COLO668 (cell line): ENCODE measurements around the gene CTXND1.

ENCODE experiments used
- DNase-seq: peaks from one replicate; lab custom pipeline; 2025; ENCODE audit not compliant: unreplicated experiment; lab: John Stamatoyannopoulos, UW

Gene CTXND1

DNA sequence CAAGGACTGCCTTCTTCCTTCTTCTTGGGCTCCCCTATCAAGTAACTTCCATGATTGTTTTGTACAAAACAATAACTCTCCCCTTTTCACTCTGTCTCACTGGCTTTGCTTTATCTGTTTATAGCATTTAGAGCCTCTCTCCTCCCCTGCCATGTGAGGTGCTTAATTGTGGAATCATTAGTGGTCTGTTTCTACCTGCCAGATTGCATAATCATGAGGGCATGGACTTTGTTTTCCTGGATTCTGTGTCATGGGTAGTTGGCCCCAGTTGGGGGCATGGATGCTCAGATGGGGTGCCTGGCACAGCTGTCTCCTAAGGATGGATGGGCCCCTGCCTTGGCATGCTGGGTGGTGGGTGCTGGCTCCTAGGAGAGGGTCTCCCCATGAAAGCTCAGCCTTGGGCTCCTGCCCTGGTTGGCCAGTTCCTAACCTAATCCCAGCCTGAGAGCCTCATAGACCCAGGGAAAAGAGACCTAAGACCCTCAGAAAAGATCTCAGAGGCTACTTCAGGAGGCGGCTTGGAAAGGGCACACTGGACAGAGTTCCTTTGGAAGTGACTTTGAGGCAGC, 8.0 kb upstream of the CTXND1 start:
- DNase-seq: no peak

DNA sequence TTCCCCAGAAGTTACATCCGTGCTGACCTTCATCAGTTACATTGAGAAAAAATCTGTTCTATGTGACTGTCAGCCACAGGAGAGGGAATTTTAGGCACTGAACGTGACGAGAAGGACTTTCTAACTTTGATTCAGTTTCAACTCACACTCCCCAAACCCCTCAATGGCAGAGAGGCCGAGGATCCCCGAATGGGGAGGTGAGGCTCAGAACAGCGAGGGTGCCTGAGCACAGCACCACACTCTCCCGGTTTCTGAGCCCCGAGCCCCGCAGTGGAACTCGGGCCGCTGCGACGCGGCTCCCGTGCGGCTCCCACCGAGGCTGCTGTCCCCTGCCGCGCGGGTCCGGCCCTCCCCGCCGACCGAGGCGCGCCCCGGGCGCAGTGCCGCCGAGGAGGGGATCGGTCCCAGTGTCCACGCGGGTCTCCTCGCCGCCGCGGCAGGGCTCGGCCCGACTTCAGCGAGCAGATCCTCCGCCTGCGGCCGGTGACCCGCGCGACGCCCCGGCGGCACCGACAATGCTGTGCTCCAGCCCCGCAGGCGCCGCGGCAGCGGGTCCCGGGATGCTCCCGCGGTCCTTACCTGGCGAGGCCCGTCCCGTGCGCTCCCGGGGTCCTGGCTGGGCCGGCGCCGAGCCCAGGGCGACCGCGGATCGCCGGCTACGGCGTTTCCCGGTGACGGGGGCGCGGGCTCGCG, 439 bp downstream of the CTXND1 start:
- peak; percentile 22 for DNase-seq

DNA sequence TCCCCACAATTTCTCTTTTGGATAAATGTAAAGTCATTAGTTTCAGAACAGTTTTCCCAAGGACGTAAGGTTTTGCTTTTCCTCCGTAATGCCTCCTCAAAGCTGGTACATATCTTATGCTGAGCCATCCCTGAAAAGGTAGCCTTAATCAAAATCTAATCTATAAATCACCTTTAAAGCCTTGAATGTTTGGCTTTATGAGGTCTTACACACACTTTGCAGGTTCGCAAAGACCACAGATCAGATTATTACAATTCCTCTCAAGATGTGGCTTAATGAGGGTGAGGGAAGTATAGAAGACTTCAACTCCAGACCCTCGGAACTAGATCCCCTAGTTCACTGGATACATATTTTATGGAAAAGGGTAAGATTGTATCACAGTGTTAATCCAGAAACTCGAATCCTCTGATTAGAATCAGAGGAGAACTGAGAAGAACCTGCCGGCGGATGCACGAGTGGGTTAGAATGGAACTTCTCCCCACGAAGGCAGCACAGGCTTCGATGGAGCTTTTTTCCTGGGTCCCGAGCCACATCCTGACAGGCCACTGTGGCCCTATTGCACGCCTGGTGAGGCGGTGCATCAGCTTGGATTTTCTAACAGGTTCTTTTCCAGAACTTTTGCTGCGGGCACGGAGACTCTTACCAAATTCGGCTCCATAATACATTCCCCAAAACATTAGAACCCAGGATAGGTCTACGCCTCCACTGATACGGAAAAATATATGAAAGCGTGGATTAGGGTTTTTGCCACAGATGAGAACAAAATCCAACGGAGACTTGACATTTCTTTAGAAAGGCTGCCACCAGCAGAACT, 1.2 kb downstream of the CTXND1 start:
- no peak for DNase-seq

DNA sequence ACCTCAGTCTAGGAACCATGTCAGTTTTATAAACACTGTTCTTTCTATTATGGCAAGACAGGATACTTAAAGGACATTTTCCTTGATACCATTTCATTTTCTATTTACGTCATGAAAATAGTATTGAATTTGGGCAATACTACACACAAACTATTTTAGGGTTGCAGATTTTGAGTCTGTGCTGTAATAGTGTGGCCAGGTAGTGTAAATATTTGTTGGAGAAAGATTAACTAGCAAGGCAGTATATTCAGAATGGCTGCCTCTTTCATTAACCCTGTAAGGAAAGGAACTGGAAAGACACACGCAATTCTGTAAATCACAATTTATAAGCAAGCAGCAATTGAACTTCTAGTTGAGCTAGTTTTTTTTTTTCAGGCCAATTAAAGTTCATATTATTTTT, 2.0 kb downstream of the CTXND1 start:
- no peak for DNase-seq

DNA sequence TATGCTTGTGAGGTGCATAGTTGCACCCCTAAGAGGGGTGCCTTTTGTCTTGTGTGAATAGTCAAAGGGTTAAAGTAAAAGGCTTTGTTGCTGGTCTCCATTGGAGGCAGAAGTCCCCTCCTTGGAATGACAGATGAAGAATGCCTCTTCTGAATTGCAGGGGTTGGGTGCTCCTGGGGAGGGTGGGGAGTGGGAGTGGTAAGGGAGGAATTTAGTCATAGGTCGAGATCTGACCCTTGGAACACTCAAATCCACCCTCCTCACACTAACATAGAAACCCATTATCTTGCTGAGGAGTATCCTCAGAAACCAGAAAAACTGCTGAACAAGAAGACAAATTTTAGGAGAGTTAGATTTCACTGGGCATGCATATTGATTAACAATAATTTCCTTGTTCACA, 4.7 kb downstream of the CTXND1 start:
- DNase-seq: no peak

DNA sequence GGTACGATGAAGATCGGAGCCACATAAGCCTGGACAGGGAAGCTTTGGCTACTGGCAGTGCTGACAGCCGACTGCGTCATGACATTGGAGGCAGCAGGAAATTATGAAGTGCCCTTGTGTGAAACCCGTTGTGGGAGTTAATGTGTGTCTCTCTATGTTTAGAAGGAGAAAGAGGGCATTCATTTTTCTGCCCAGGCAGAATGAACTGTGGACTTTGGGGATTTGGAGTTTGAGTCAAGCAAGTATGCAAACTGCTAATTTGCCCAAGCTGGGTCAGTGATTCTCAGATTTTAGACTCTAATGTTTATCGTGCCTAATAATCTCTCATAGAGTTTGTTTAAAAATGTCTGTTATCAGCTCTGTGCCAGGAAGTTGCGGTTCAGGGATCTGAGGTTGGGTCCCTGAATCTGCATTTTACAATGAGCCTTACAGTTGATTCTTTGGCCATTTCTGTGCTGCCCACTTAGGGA, 5.6 kb downstream of the CTXND1 start:
- no peak for DNase-seq

DNA sequence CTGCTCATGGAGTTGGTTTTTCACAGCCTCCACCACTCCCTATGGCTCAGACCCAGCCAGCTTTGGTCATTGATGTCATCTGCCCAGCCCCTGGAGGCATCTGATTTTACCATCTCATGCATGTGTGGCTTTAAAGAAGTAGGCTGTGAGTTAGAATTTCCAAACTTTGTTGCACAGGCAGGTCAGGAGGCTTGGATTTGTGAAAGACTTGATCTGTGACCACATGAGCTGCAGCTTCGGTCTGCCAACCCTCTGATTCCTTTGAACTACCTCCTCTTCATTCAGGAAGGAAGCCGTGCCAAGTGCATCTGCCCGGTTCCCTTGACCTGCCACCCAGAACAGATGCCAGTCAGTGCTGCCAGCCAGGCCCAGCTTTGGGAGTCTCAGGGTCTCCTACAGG, 9.2 kb downstream of the CTXND1 start:
- no peak for DNase-seq

DNA sequence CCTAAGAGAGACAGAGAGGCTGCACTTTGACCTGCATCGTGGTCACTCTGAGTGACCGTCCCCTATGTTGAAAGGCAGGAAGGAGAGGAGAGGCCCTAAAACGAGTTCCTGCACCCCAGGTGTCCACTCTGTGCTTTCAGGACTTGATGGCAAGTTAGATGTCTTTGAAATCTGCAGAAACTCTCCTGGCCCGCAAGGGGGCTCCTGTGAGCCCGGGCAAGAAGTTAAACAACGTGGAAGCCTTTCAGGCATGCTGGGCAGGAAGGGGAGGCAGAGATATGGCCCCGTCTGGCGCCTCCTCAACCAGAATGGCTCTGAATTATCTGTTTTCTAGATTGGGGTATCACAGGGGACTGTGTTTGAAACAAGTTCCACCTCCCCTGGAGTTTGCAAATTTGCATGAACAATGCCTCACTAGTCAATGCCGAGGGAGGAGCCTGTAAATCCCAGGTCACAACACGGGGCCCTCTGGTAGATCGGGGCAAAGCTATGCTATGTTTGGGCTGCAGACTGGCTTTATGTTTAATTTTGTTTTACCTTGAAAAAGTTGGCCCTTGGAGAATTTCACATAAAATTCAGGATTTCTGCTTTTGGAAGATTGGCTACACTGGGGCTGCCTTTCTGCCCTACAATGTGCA, 9.8 kb downstream of the CTXND1 start:
- peak; percentile 33 for DNase-seq

DNA sequence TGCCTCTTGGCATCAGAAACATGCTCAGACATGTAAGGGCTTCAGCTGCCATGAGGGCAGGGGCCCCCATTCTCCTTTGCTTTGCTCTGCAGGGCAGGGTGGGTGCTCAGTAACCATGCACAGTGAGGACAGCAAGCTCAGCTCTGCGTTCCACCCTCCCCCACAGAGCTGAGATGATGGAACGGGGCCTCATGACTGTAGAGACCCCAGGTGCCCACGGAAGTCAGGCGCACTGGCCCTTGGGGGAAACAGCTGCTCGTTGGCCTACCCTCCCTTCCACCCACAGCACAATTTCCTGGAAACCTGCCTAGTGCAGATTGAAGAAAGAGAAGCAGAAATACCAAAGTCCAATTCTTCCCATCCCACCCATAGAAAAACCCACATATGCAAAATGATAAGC, 10.5 kb downstream of the CTXND1 start:
- DNase-seq: no peak

DNA sequence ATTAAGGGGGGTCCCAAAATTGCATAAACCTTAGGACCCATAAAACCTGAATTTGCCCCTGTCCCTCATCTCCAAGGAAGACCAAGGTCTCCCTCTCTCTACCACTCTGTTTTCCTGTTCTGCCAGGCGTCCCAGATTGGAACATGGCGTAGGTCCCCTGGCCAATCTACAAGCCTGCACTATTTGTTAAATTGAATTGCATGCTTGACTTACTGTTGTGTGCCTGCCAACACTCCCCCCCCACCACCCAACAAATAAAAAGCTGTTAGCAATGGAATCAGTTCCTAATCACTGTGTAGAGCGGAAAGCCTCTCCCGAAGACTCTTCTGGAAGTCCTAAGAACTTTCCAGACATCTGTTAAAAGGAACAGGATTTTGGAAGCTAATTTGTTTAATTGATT, 11.7 kb downstream of the CTXND1 start:
- DNase-seq: no peak

DNA sequence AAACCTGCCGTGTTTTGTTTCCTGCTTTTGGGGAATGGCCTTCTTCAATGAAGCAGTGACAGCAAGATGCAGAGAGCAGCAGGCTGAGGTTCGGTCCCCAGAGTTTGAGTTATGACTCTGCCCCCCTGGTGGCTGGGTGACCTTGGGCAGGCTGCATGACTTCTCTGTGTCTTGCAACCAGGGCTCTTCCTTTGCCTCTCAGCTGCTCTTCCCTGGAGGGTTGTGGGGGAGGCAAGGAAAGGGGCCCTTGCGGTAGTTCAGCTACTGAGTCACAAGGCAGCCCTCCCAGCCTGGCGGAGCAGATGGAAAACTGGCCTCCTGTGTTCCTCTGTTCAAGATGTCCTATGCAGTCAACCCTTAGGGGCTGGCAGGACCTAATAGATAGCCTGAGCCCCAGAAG, 17.1 kb downstream of the CTXND1 start:
- peak; percentile 32 for DNase-seq

DNA sequence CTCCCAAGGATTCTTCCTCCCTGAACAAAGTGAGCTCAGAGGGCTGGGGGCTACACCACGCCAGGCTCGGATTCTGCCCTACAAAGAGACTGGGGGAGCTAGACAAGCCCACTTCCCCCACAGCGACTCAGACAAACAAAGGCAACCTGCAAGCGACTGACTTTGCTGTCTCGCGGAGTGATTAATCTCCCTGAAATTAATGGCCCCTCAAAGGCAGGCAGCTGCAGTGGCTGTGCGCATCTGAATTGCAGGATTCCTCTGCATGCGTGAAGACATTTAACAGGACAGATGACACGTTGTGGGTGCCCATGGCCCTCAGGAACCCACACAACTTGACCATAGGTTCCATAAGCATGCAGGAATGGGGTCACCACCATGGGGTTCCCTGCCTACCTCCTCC, 18.4 kb downstream of the CTXND1 start:
- DNase-seq: no peak

DNA sequence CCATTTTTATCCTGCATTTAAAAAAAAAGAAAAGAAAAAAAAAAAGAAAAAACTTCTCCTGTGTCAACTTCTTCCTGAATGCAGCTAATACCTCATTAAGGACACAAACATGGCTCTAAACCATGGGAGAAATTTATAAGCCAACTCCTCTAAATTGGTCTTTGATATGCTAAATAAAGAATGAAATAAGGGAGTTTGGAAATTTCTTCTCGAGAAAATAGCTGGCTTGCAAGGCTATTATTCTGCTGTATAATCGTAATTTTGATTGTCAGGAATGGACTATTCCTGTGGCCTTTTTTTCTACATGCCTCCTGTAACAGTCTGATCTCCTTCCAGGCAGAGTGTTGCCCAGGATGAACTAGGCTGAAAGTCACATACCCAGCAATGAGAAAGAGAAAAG, 20.6 kb downstream of the CTXND1 start:
- DNase-seq: no peak

DNA sequence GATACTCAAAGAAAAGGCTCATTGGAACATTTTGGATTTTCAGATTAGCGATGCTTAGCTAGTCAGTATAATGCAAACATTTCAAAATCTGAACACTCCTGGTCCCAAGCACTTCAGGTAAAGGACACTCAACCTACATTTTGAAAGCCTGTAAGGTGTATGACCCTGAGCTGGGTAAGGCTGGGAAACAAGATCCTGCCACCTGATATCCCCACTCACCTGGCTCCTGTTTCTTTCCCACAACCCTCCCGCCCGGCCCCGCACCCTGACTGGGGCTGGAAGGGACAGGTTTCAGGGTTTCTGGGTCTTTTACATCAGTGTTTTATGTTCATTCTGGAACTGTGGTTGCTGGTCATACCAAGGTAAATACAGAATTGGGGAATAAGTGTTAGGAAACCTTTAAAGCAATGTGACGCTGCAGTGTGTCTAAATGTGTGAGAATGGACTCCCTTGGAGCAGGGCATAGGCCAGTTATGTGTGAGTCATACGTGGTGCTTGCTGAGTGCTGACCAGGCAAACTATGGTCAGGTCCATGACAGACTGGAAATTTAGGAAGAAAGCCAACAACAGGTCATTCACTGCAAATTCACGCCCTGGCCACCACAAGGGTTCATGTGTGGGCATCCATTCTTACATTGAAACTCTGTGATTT, 22.9 kb downstream of the CTXND1 start:
- no peak for DNase-seq

DNA sequence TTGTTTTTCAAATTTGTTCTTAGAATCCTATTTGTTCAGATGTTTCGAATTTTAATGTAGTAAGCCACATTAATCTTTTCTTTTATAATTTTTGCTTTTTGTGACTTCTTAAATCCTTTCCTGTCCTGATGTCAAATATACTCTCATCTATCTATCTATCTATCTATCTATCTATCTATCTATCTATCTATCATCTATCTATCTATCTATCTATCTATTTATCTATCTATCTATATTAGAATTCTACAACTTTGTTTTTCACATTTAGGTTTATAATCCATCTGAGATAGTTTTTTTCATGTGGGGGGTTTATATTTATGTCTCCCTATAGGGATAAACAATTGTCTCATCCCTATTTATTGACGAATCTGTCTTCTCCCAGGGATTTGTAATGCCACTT, 32.1 kb downstream of the CTXND1 start:
- DNase-seq: no peak

DNA sequence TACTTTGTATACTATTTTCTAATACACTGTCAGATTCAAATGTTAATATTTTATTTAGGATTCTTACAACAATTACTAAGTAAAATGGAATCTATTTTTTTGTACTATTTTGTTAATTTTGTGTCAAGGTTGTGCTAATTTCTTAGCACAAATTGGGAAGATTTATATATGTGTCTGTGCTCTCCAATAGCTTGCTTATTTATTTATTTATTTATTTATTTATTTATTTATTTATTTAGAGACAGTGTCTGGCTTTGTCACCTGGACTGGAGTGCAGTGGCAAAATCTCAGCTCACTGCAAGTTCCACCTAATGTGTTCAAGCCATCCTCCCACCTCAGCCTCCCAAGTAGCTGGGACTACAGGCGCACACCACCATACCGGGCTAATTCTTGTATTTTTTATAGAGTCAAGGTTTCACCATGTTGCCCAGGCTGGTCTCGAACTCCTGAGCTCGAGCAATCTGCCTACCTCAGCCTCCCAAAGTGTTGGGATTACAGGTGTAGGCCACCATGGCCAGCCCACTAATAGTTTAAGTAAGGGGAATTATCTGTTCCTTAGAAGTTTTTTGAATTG, 34.6 kb downstream of the CTXND1 start:
- no peak for DNase-seq

DNA sequence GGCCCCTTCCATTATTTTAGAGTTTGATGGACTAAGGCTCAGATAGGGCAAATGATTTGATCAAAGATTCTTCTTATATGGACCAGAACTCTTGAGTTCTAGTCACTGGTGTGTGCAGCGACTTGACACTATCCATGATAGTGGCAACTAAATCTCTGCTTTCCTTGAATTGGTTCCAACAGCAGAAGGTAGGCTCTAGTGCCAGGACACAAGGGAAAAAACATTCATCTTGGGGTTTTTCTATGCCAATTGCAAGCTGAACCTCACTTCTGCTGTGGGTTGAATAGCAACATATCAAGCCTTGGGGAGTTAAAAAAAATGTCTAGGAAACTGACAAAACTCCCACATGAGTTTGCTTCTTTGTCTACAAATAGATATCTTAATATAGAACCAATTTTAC, 35.1 kb downstream of the CTXND1 start:
- DNase-seq: no peak

DNA sequence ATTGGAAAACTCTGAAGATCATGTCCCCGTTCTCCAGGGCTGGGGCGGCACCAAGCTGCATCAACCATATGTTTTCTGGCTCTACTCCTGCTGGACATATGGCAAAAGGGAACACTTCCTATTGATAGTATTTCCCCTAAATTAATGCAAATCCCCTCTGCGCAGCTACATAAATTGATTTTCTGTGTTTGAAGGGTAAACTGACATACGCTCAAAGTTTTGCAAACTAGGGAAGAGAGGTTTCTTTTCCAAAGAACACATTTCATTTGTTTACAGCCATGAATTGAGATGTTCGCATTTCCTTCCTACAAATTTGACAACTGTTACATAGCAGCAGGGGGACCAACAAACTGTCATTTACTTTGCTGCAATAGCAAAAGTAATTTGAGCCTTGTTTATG, 35.9 kb downstream of the CTXND1 start:
- no peak for DNase-seq

DNA sequence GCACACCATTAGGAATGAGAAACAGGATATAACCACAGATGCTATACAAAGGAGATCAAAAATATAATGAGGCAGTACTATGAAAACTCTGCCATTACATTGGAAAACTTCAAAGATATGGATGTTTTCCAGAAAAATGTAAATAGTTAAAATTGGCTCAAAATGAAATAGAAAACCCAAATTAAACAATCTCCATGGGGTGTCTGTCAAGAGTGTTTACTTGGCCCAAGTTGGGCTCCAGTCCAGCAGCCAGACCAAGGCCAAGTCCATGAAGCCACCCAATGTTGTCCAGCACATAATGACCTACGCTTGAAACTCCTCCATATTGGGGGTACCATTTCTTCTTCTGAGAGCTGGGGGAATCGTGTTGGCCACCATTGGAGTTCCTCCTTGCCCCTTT, 37.1 kb downstream of the CTXND1 start:
- no peak for DNase-seq

DNA sequence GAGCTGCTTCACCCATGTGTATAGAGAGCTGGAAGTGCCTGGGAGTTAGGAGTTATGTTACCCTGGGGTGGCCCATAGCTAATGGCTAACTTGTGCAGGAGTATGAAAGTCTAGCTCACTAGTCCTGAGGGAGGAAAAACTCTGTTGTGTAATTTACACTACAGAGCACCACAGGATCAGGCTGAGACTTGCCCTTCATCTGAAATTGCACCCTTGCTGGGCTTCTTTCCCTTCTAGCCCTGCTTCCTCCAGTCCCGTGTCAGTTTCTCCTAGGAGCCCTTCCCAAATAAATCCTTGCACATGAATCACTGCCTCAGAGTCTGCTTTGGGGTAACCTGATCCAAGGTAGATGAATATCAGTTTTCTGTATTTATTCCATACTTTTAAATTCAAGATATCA, 40.0 kb downstream of the CTXND1 start:
- DNase-seq: no peak
